DMS53 treated with DMSO at 0.1 percent for 48 hours (cell line): ENCODE data around the gene RBM11.
A peak's percentile ranks its signal among the peaks of the same experiment; 100 is the strongest.

Source experiments
- DNase-seq: peaks from one replicate; lab custom pipeline; 2025; ENCODE audit not compliant: unreplicated experiment; lab: John Stamatoyannopoulos, UW

Gene RBM11

GRCh38 chr21:14270631-14271030 is 54.7 kb downstream of the RBM11 start:
- no peak for DNase-seq

- no peak for DNase-seq
Measured at GRCh38 chr21:14271053-14271452, 55.1 kb downstream of the RBM11 start.

- no peak for DNase-seq
Measured at GRCh38 chr21:14271641-14272040, 55.7 kb downstream of the RBM11 start.

DNA sequence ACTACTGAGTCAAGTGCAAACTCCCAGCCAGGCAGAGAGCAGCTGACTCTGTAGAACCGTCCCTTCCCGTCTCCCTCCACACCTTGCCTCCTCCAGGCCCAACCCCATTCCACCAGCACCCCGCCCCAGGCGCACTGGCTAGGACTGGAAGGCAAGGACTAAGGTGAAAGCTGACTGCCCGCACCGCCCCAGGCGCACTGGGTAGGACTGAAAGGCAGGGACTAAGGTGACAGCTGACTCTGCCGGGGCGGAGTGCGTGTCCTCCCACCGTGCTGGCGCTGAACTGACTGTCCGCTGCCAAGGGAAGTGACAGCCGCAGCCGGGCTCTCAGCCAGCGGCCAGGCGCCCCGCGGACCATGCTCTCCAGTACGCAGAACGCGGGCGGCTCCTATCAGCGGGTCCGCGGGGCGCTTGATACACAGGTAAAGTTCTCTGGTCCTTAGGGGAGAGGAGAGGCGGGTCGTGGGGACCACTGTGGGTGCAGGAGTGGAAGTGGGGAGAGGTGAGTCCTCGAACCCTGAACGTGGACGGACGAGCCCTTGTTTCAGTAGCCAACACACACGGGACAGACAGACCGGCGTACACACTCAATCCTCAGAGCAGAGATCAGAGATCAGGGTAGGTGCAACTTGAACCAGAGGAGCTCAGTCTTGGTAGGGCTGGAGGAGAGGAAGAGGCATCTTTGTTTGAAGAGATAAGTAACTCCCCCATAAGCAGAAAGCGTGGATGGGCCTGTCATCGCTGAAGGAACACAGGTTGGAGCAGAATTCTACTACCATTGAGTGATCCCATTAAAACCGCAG is 58.0 kb downstream of the RBM11 start:
- DNase-seq, result peak; percentile 9

- no peak for DNase-seq
Measured at GRCh38 chr21:14275702-14276205, 59.8 kb downstream of the RBM11 start.
